SU-DHL-6 (cell line): ENCODE data around the gene PEX7.

Experiments
- EZH2phosphoT487 ChIP-seq: fragments of 200-600 bp; sonication (generic), shearing (Covaris generic); conservative IDR thresholded peaks from 2 replicates; pipeline ENCODE4 v1.6.1; 2018; ENCODE audit warnings: mild to moderate bottlenecking, antibody characterized with exemption, low read length, moderate library complexity, mixed read lengths
- TF ChIP-seq, protein P1 (sequence below): fragments of 200-600 bp; sonication (generic); IDR thresholded peaks from one replicate; pipeline ENCODE4 v1.5.1; 2017; ENCODE audit warnings: antibody characterized with exemption, mild to moderate bottlenecking, low read length, moderate library complexity; ENCODE audit not compliant: insufficient read depth, poor library complexity, severe bottlenecking

DNA sequence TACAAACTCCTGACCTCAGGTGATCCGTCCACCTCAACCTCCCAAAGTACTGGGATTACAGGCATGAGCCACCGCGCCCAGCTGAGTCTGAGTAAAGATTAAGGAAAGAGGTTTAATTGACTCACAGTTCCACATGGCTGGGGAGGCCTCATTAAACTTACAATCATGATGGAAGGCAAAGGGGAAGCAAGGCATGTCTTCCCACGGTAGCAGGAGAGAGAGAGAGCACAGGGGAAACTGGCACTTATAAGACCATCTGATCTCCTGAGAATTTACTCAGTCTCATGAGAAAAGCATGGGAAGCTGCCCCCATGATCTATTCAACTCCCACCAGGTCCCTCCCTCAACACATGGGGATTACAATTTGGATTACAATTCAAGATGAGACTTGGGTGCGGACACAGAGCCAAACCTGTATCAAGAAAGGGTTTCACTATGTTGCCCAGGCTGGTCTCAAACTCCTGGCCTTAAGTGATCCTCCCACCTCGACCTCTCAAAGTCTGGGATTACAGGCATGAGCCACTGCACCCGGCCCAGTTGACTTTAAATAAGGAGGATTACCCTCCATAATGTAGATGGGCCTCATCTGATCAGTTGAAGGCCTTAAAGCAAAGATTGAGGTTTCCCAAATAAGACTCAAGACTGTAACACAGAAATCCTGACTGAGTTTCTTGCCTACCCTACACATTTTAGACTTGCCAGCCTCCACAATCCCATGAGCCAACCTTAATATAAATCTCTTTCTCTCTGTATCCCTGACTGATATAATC, 13.1 kb upstream of the PEX7 start:
- TF ChIP-seq, protein P1, sequence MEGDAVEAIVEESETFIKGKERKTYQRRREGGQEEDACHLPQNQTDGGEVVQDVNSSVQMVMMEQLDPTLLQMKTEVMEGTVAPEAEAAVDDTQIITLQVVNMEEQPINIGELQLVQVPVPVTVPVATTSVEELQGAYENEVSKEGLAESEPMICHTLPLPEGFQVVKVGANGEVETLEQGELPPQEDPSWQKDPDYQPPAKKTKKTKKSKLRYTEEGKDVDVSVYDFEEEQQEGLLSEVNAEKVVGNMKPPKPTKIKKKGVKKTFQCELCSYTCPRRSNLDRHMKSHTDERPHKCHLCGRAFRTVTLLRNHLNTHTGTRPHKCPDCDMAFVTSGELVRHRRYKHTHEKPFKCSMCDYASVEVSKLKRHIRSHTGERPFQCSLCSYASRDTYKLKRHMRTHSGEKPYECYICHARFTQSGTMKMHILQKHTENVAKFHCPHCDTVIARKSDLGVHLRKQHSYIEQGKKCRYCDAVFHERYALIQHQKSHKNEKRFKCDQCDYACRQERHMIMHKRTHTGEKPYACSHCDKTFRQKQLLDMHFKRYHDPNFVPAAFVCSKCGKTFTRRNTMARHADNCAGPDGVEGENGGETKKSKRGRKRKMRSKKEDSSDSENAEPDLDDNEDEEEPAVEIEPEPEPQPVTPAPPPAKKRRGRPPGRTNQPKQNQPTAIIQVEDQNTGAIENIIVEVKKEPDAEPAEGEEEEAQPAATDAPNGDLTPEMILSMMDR = no peak
- TF ChIP-seq EZH2phosphoT487 = no peak
